ENCODE measurements around the gene SGPL1. TPM values are rescaled to one million over a fixed set of nuclear protein-coding genes. Genes with fewer than 3 reads are reported as not detected.
A peak's percentile ranks its signal among the peaks of the same experiment; 100 is the strongest.

SGPL1 gene
- total RNA-seq, 3 donors from 2014 or later (not counting 1 experiment from before 2014, with no cell fraction given) = 33.7 to 48.4 (median 47.8) TPM

DNA sequence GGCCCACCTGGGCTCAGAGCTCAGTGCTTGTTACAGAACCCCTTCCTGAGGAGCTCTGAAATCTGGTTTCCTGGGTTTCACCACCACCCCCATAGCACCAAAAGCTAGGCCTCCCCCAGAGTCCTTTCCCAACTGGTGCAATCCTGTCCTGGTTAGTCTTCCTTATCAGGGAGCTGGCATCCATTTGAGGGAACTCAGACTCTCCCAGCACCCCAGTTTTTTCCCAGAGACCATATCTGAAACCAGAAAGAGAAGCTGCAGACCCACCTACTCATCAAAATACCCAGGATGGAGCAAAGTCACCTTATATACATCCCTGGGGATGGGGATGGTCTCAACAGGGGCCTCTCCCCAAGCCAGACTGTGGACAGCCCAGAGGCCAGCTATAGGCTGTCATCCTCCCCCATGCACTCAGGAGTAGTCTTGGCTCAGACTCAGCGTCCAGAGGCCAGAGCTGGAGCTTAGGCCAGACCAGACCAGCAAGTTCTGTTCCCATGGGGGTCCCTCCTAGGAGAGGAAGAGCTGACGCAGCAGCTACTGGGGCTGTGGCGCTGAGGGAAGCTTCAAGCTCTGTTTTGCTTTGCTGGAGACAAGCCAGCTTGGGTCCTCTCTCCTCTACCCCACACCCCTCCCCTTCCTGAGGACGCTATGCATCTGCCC, 33.5 kb upstream of the SGPL1 start:
- 76% methylated on average over 4 of the region's 4 CpGs for WGBS (ENCODE audit: insufficient coverage)
- Mint-ChIP-seq H3K27ac (no peak overlapping the region), H3K4me1 (peaks cover 39 to 40% of the 10 kb centered on the region in 2 donors), H3K27me3 (ENCODE audit: low read depth in 2 of 2) (no peaks in the 10 kb centered on the region), H3K36me3 (no peaks in the 10 kb centered on the region), H3K9me3 (no peaks in the 10 kb centered on the region), H3K4me3 (no peak overlapping the region)
- Histone ChIP-seq H3K9me3 (ENCODE audit: control insufficient read depth, insufficient read depth, low read length) (no peaks in the 10 kb centered on the region), H3K27me3 (ENCODE audit: control insufficient read depth, insufficient read depth, low read length) (no peaks in the 10 kb centered on the region), H3K36me3 (ENCODE audit: control insufficient read depth, insufficient read depth, low read length) (no peaks in the 10 kb centered on the region), H3K4me3 (ENCODE audit: low read length) (no peak overlapping the region), H3K4me1 (ENCODE audit: control insufficient read depth, insufficient read depth, low read length) (peaks cover 34% of the 10 kb centered on the region), H3K27ac (ENCODE audit: low read length) (no peak overlapping the region)
- DNase-seq (no peak), ATAC-seq (no peak)
- TF ChIP-seq, protein P1, sequence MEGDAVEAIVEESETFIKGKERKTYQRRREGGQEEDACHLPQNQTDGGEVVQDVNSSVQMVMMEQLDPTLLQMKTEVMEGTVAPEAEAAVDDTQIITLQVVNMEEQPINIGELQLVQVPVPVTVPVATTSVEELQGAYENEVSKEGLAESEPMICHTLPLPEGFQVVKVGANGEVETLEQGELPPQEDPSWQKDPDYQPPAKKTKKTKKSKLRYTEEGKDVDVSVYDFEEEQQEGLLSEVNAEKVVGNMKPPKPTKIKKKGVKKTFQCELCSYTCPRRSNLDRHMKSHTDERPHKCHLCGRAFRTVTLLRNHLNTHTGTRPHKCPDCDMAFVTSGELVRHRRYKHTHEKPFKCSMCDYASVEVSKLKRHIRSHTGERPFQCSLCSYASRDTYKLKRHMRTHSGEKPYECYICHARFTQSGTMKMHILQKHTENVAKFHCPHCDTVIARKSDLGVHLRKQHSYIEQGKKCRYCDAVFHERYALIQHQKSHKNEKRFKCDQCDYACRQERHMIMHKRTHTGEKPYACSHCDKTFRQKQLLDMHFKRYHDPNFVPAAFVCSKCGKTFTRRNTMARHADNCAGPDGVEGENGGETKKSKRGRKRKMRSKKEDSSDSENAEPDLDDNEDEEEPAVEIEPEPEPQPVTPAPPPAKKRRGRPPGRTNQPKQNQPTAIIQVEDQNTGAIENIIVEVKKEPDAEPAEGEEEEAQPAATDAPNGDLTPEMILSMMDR (IDR thresholded peaks at IDR 0.05) = no peak
- intact Hi-C loops (cut with micrococcal nuclease) = no loop called here

DNA sequence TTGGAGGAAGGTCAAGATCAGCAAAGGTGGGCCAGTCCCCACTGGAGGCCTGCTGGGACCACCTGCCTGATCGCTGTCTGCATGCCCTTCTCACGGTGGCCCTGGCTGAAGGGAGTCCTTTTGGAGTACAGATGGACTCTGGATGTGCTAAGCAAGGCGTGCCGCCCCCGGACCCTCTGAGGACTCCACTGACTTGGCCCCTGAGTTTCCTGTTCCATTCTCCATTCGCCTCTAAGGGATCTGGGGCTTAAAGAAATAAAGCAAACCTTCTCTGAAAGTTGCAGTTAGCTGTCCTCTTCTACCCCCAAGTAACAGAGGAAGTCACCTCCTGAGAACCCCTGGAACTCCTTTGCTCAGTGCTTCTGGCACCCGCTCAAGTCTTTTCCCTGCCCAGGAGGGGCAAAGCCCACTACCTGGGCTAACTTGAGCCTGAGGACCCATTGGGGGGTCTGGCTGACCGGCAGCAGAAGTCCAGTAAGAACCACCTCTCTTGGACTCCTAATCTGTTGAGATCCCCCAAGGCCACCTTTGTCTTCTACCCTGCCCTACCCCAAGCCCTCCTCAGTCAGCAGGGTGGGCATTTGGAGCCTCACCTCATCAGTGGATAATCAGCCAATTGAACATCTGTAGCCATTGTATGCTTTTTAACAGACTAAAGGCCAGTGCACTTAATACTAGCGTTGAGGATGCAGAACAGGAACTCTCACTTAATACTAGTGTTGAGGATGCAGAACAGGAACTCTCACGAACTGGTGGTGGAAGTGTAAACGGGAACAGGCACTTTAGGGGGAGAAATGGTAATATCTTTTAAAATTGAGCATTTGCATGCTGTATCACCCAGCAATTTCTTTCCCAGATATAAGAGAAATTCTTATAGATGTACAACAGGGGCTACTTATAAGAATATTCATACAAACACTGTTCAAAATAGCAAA, 32.7 kb upstream of the SGPL1 start:
- H3K27ac Mint-ChIP-seq = peak overlapping the region in 1 of 2 donors; percentile 1

DNA sequence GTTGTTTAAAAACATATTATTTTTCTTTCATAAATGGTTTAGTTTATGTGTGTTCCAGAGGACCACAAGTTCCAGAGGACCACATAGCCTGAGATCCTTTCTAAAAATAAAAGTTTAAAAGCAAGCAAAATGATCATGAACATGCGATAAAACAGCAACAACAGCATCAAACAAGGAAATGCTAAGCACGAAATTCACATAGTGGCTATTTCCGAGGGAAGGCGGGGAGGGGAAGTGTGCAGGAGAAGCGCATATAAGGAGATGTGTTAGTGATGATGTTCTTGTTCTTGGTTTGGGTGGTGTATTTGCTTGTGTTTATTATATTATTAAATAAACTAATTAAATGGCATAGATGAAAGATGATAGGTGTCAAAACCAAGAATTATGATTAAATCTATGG, 31.7 kb upstream of the SGPL1 start:
- H3K36me3 Mint-ChIP-seq = no peaks in the 10 kb centered on the region
- Histone ChIP-seq H3K4me3 (ENCODE audit: low read length) (no peak overlapping the region), H3K4me1 (ENCODE audit: control insufficient read depth, insufficient read depth, low read length) (peaks cover 34% of the 10 kb centered on the region), H3K9me3 (ENCODE audit: control insufficient read depth, insufficient read depth, low read length) (no peaks in the 10 kb centered on the region), H3K27me3 (ENCODE audit: control insufficient read depth, insufficient read depth, low read length) (no peaks in the 10 kb centered on the region), H3K27ac (ENCODE audit: low read length) (no peak overlapping the region), H3K36me3 (ENCODE audit: control insufficient read depth, insufficient read depth, low read length) (no peaks in the 10 kb centered on the region)
- H3K4me1 Mint-ChIP-seq = peaks cover 42 to 47% of the 10 kb centered on the region in 2 donors
- WGBS (ENCODE audit: insufficient coverage) = 71% methylated on average over 5 of the region's 5 CpGs
- intact Hi-C loops (cut with micrococcal nuclease) = no loop called here
- no peaks in the 10 kb centered on the region for H3K9me3 Mint-ChIP-seq
- TF ChIP-seq, protein P1 (IDR thresholded peaks at IDR 0.05) = no peak
- no peak overlapping the region for H3K4me3 Mint-ChIP-seq
- ATAC-seq = no peak
- H3K27ac Mint-ChIP-seq = peak overlapping the region in 1 of 2 donors; percentile 72
- no peak for DNase-seq
- H3K27me3 Mint-ChIP-seq (ENCODE audit: low read depth in 2 of 2) = no peaks in the 10 kb centered on the region

More for the DNA sequence above, 32.7 kb upstream of the SGPL1 start:
- H3K9me3 Mint-ChIP-seq = no peaks in the 10 kb centered on the region
- no peaks in the 10 kb centered on the region for H3K27me3 Mint-ChIP-seq (ENCODE audit: low read depth in 2 of 2)
- Histone ChIP-seq H3K36me3 (ENCODE audit: control insufficient read depth, insufficient read depth, low read length) (no peaks in the 10 kb centered on the region), H3K4me3 (ENCODE audit: low read length) (no peak overlapping the region), H3K9me3 (ENCODE audit: control insufficient read depth, insufficient read depth, low read length) (no peaks in the 10 kb centered on the region), H3K27ac (ENCODE audit: low read length) (no peak overlapping the region), H3K27me3 (ENCODE audit: control insufficient read depth, insufficient read depth, low read length) (no peaks in the 10 kb centered on the region), H3K4me1 (ENCODE audit: control insufficient read depth, insufficient read depth, low read length) (peaks cover 34% of the 10 kb centered on the region)
- DNase-seq (no peak), ATAC-seq (no peak)
- H3K4me3 Mint-ChIP-seq = peak overlapping the region; percentile 17
- H3K36me3 Mint-ChIP-seq = no peaks in the 10 kb centered on the region
- TF ChIP-seq, protein P1 (IDR thresholded peaks at IDR 0.05) = no peak
- WGBS (ENCODE audit: insufficient coverage) = 75% methylated on average over 10 of the region's 11 CpGs
- intact Hi-C loops (cut with micrococcal nuclease) = no loop called here
- peaks cover 42% of the 10 kb centered on the region in 2 donors for H3K4me1 Mint-ChIP-seq

Measured in natural killer cell (primary cell).